ENCODE results near the gene FGF8. TPM values are rescaled to one million over a fixed set of nuclear protein-coding genes. Genes with fewer than 3 reads are reported as not detected.

FGF8 gene
- total RNA-seq, 1 donor, result not detected

DNA sequence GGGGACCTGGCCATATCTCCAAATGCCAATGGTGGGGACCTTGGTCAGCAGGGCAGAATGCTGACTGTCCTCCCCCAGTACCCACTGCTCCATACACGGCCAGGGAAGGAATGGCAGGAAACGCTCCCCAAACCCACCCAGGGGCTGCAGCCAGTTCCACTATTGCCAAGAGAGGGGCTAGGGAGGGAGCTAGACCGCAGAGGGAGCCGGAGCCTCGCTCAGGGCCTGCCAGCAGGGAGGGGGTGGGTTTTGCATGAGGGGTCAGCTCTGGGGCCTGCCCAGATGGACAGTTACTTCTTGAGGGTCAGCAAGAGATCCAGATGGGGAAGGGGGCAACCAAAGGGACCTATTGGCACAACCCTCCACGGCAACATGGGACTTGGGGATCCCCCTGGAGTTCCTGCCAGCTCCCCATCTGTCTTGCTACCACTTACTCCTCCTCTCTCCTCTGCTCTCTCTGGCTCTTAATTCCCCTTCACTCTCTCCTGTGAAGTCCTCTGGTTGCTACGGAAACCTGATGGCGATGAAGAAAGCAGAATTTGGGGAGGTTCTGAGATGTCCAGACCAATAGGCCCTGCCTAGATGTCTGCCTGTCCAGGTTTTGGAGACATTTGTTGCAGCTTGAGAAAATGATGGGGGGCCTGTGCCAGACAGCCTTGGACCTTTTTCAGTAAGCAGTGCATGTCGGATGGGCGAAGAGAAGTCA is 12.6 kb downstream of the FGF8 start:
- DNase-seq (ENCODE audit: low read depth), result no peak
- no peak overlapping the region for H3K4me3 ChIP-seq (ENCODE audit: low read depth, low read length)
- TF ChIP-seq, protein P1, sequence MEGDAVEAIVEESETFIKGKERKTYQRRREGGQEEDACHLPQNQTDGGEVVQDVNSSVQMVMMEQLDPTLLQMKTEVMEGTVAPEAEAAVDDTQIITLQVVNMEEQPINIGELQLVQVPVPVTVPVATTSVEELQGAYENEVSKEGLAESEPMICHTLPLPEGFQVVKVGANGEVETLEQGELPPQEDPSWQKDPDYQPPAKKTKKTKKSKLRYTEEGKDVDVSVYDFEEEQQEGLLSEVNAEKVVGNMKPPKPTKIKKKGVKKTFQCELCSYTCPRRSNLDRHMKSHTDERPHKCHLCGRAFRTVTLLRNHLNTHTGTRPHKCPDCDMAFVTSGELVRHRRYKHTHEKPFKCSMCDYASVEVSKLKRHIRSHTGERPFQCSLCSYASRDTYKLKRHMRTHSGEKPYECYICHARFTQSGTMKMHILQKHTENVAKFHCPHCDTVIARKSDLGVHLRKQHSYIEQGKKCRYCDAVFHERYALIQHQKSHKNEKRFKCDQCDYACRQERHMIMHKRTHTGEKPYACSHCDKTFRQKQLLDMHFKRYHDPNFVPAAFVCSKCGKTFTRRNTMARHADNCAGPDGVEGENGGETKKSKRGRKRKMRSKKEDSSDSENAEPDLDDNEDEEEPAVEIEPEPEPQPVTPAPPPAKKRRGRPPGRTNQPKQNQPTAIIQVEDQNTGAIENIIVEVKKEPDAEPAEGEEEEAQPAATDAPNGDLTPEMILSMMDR (IDR thresholded peaks at IDR 0.05; ENCODE audit: insufficient read depth, low read length), result no peak

DNA sequence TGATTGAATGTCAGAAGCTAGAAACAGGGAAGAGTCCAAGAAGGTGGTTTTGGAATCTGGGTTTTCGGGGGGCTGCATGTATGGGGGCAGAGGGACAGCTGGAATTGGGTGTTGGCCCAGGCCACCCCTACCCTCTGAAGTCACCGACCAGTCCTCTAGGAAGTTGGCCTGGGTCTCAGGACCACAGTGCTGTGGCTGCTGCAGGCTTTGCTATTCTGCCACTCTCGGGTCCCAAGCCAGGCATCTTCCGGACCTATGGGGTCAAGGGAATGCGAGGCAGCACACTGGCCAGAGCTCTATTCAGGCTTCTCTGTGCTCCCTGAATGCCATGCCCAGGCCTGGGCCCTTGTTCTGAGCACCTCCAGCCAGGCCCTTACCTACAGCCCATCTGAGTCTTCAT is 13.2 kb downstream of the FGF8 start:
- DNase-seq (ENCODE audit: low read depth), result no peak
- no peak overlapping the region for H3K4me3 ChIP-seq (ENCODE audit: low read depth, low read length)
- TF ChIP-seq, protein P1 (IDR thresholded peaks at IDR 0.05; ENCODE audit: insufficient read depth, low read length), result no peak

DNA sequence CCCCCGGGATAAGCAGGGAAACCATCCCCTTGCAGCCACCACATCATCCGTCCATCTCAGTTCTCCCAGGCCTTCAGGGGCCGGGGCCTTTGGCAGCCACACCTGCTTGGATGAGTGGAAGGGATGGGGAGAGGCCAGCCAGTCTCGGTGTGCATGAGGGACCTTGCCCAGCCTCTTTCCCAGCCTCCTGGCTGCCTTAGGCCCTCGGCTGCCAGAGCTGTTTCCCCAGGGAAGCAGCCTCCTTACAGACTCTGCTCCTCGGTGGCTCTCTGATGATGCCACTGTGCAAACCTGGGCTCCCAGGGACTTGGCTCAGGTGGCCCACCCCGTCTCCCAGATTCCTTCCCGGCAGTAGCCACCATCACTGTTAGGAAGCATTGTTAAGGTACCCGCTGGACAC is 14.7 kb downstream of the FGF8 start:
- TF ChIP-seq, protein P1 (IDR thresholded peaks at IDR 0.05; ENCODE audit: insufficient read depth, low read length), result no peak
- no peak overlapping the region for H3K4me3 ChIP-seq (ENCODE audit: low read depth, low read length)
- DNase-seq (ENCODE audit: low read depth), result no peak

DNA sequence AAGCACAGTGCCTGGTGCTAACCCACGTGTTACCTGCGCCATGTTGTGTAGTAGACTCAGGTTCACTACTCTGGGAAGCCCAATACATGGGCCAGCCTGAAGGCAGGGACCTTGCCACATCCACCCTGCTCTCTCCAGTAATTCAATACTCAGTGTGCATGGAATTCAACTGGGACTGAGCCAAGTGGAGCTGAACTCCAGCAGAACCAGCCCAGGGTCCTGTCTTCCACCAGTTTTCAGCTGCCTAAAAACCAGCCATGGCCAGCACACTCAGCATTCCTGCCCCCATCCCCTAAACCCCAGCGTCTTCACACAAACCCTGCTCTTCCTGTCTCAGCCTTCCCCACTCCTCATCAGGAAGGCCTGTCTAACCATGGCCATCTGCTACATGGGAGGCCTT is 15.4 kb downstream of the FGF8 start:
- H3K4me3 ChIP-seq (ENCODE audit: low read depth, low read length), result no peak overlapping the region
- DNase-seq (ENCODE audit: low read depth), result peak; percentile 19
- TF ChIP-seq, protein P1 (IDR thresholded peaks at IDR 0.05; ENCODE audit: insufficient read depth, low read length), result no peak

DNA sequence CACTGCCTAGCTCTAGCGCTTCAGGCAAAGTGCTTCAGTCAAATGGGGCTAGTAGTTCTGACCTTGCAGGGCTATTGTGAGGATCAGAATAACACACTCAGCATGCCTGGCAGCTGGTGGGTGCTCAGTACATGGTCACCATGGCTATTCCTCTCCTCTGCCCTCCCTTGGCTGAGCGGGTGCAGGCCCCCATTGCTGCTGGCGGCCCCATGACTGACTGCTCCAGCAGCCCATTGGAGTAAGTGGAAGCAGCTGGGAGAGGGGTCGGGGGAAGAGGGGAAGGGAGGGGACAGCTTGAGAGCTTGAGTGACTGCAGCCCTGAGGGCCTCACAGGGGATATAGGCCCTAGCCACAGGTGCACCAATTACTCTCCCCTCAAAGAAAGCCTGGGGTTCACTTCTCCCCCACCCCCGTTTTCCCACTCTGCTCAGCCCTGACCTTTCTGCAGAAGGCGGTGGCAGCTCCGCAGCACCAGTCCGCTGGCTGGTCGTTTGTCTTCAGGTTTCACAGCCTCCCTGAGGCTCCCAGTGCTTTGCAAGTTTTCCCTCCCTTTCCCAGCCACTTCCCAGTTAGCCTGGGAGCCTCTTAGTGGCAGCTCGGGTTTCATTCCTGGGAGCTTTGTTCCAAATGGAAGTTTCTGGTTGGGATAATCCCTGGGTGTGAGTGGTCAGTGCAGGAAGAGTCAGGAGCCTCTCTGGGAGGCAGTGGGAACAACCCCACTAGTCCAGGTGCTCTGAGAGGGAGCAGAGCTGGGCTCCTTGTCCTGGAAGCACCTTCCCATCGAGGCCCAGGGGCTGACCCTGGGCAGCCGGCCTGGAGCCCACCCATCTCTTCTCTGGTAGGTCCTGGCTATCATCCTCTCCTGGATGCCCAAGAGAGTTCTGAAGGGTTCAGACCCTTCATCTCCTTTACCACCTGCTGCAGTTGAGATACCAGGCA is 16.3 kb downstream of the FGF8 start:
- no peak overlapping the region for H3K4me3 ChIP-seq (ENCODE audit: low read depth, low read length)
- TF ChIP-seq, protein P1 (IDR thresholded peaks at IDR 0.05; ENCODE audit: insufficient read depth, low read length), result no peak
- DNase-seq (ENCODE audit: low read depth), result no peak

DNA sequence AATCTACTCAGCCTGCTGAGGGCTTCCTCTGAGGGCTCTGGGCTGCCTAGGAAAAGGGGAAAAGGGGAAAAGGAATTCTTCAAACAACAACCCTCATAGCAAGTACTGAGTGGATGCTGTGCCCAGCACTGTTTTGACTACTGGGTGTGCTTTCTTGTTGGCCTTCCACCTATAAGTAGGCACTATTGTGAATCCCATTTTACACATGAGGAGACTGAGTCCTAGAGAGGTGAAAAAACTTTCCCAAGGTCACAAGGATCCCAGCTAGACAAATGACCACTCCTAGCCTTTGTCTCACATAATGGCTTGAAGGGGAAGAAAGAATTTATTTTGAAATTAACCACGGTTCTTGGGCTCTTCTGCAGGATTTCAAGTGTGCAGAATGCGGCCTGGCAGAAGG is 17.1 kb downstream of the FGF8 start:
- DNase-seq (ENCODE audit: low read depth), result no peak
- H3K4me3 ChIP-seq (ENCODE audit: low read depth, low read length), result no peak overlapping the region
- TF ChIP-seq, protein P1 (IDR thresholded peaks at IDR 0.05; ENCODE audit: insufficient read depth, low read length), result no peak

All from fibroblast of the aortic adventitia (primary cell).